ENCODE data around the gene RNF215.

The RNF215 gene

DNA sequence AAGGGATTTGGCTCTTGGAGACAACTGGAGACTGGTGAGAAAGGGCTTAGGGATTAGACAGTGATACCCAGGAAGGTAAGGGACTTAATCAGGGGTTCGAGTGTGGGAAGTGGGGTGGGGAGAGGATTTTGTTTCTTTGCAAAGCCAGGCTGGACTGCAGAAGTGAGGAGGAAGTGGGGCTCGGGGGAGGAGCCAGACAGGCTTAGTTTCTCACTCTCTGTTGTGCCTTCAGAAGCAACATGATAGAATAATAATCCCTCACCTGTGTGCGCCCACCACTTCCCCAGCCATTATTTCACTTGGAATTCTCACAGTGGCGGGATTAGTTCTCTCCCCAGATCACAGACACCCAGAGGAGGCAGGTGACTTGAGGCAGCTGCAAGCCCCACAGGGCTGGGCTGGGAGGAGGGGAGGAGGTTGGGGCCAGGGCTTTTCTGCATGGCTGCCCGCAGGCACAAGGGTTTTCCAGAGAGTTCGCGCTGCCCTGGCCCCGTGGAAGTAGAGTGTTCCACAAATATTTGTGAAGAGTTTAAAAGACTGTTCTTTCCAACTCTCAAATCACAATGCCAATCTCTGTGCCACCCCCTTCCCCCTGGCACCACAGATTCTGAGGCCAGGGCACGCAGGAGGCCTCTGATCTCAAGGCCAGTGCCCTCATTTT is 5.6 kb upstream of the RNF215 start:
- ChIA-PET CTCF (interaction anchor here (0.6 kb wide), 1 partner anchor 1020 kb away, joined by 3 read pairs; no protein-coding TSS in a partner anchor), POLR2A (ENCODE audit: low non-redundant PET) (no interaction called here)
- DNase-seq (ENCODE audit: low spot score) = no peak
- TF ChIP-seq, protein P1, sequence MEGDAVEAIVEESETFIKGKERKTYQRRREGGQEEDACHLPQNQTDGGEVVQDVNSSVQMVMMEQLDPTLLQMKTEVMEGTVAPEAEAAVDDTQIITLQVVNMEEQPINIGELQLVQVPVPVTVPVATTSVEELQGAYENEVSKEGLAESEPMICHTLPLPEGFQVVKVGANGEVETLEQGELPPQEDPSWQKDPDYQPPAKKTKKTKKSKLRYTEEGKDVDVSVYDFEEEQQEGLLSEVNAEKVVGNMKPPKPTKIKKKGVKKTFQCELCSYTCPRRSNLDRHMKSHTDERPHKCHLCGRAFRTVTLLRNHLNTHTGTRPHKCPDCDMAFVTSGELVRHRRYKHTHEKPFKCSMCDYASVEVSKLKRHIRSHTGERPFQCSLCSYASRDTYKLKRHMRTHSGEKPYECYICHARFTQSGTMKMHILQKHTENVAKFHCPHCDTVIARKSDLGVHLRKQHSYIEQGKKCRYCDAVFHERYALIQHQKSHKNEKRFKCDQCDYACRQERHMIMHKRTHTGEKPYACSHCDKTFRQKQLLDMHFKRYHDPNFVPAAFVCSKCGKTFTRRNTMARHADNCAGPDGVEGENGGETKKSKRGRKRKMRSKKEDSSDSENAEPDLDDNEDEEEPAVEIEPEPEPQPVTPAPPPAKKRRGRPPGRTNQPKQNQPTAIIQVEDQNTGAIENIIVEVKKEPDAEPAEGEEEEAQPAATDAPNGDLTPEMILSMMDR (conservative IDR thresholded peaks at IDR 0.05; ENCODE audit: low read depth) = no peak
- H3K27ac ChIP-seq = no peak overlapping the region; the same call in 1 of the 2 replicates

DNA sequence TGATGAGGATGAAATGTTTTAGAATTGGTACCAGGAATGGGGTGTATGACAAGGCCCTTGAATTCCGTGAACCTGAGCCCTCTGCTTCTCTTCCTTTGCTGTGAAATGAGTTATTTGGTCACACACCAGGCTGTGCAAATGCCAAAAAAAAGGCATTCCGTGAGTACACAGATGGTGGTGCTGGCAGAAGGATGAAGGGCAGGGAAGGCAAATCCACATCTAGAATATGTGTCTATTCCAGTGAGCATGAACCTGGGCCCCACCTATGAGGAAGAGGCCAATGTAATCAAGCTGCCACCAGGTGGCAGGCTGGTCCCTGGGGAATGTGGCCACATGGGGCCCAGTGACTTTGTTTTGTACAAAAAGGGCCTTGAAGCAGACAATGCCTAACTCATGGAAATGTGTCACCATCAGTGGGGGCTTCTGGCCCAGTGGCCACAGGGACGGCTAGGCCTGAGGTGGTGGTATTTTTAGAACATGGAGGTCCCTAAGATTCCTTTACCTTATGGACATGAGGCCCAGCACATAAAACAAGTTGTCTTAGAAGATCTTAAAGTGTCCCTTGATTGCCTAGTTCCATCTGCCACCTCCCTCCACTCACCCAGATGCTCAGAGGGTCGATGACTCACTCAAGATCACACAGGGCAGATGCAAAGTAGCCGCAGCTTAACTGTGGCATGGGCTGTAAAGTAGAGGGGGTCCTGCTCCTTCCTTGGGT is 3.9 kb upstream of the RNF215 start:
- ChIA-PET POLR2A (ENCODE audit: low non-redundant PET) (no interaction called here), CTCF (interaction anchor here (0.7 to 0.8 kb wide), 2 partner anchors 38 to 40 kb away, joined by 3 to 5 read pairs; no protein-coding TSS in a partner anchor)
- H3K27ac ChIP-seq = peak overlapping the region; percentile 35; the same call in 1 of the 2 replicates
- DNase-seq (ENCODE audit: low spot score) = peak; percentile 38
- TF ChIP-seq, protein P1 (conservative IDR thresholded peaks at IDR 0.05; ENCODE audit: low read depth) = peak; percentile 77

DNA sequence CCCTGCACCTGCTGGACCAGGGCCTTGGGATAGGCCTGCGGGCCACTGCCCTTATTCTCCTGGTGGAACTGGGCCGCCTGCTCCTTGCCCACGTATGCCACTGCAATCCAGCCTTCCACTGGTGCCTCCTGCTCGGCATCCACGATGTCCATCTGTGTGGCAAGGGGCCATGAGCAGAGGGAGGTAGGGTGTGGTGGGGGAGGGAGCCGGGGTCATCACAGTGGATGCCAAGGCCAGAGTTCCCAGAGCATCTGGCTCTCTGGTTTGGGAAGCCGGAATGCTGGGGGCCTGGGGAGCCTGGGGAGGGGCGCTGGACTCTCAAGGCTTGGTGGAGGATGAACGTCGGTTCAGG is 627 bp downstream of the RNF215 start:
- DNase-seq (ENCODE audit: low spot score) = no peak
- POLR2A ChIA-PET (ENCODE audit: low non-redundant PET) = no interaction called here
- H3K27ac ChIP-seq = peak overlapping the region; percentile 78
- CTCF ChIA-PET = interaction anchor here (2.3 kb wide), 1 partner anchor 99 kb away, joined by 17 read pairs; no protein-coding TSS in a partner anchor
- TF ChIP-seq, protein P1 (conservative IDR thresholded peaks at IDR 0.05; ENCODE audit: low read depth) = no peak

DNA sequence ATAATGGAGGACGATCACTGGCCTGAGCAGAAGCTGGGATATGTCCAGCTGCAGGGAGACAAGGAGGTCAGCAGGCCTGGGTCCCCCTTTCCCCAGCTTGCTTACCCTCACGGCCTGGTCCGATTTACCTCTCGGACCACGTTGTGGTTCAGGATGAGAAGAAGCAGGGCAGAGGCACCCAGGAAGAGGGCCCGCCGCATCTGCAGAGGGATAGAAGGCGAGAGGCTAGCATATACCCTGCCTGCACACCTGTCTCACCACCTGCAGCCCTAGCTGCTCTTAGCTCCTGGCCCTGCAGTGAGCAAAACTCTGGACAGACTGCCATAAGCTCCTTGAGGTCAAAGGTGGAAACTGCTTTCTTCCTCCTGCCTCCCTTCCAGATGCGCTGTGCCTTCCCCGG is 1.3 kb downstream of the RNF215 start:
- no peak for DNase-seq (ENCODE audit: low spot score)
- TF ChIP-seq, protein P1 (conservative IDR thresholded peaks at IDR 0.05; ENCODE audit: low read depth) = no peak
- ChIA-PET CTCF (interaction anchor here (0.6 to 2.3 kb wide), 2 partner anchors 98 to 228 kb away, joined by 6 to 17 read pairs; no protein-coding TSS in a partner anchor), POLR2A (ENCODE audit: low non-redundant PET) (no interaction called here)
- H3K27ac ChIP-seq = peak overlapping the region; percentile 78

DNA sequence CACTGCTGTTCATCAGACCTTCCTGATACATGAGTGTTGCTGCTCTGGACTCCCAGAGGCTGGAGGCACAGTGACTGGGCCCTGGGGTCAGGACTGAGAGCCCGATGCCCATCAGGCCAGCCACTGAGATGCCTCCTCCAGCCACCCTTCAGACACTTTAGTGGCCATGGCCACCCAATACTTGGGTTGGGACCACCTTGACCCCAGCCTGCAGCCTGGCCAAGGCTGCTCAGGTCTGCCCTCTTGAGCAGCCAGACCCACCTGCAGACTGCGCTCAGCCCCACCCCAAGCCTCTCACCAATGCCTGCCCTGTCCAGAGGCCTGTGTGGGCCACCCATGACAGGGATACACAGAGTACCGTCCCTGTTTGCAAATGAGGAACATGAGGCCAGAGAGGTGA is 4.2 kb downstream of the RNF215 start:
- H3K27ac ChIP-seq = no peak overlapping the region
- CTCF ChIA-PET = interaction anchor here (0.6 to 0.9 kb wide), 3 partner anchors 44 to 95 kb away, joined by 3 read pairs; no protein-coding TSS in a partner anchor
- POLR2A ChIA-PET (ENCODE audit: low non-redundant PET) = no interaction called here
- TF ChIP-seq, protein P1 (conservative IDR thresholded peaks at IDR 0.05; ENCODE audit: low read depth) = no peak
- no peak for DNase-seq (ENCODE audit: low spot score)

DNA sequence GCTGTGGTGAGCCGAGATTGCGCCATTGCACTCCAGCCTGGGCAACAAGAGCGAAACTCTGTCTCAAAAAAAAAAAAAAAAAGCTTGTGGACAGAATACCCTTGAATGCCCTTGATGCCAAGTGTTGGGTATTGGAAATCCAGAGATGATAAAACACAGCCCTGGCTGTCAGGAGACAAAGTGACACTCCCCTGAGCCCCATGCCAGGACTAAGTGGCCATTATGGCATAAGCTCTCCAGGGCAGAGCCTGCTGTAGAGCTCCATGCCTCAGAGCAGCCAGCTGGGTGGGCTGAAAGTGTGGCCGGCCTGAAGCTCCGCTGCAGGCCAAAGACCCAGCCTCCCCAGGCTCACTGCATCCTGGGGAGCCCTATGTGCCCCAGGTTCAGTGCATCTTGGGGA is 4.9 kb downstream of the RNF215 start:
- TF ChIP-seq, protein P1 (conservative IDR thresholded peaks at IDR 0.05; ENCODE audit: low read depth) = no peak
- POLR2A ChIA-PET (ENCODE audit: low non-redundant PET) = no interaction called here
- CTCF ChIA-PET = interaction anchor here (0.6 to 0.9 kb wide), 3 partner anchors 44 to 95 kb away, joined by 3 read pairs; no protein-coding TSS in a partner anchor
- H3K27ac ChIP-seq = no peak overlapping the region
- DNase-seq (ENCODE audit: low spot score) = no peak

All from RWPE1 (cell line).